HL-60 (cell line): ENCODE results near the gene LRRC1.

Experiments used
- GABPA ChIP-seq: IDR thresholded peaks from 2 replicates; pipeline ENCODE4 v1.6.1; 2012; ENCODE audit warnings: low read depth
- POLR2AphosphoS5 ChIP-seq: IDR thresholded peaks from 2 replicates; pipeline ENCODE4 v1.6.1; 2012; ENCODE audit warnings: low read depth
- TF ChIP-seq, protein P1 (sequence below): IDR thresholded peaks from 2 replicates; pipeline ENCODE4 v1.6.1; 2012; ENCODE audit warnings: low read depth; ENCODE audit not compliant: insufficient replicate concordance
- TF ChIP-seq, protein P2 (sequence below): IDR thresholded peaks from one replicate; pipeline ENCODE4 v1.5.1; 2011; ENCODE audit warnings: low read length, control low read depth, inconsistent platforms; ENCODE audit not compliant: insufficient read depth

- TF ChIP-seq, protein P1, sequence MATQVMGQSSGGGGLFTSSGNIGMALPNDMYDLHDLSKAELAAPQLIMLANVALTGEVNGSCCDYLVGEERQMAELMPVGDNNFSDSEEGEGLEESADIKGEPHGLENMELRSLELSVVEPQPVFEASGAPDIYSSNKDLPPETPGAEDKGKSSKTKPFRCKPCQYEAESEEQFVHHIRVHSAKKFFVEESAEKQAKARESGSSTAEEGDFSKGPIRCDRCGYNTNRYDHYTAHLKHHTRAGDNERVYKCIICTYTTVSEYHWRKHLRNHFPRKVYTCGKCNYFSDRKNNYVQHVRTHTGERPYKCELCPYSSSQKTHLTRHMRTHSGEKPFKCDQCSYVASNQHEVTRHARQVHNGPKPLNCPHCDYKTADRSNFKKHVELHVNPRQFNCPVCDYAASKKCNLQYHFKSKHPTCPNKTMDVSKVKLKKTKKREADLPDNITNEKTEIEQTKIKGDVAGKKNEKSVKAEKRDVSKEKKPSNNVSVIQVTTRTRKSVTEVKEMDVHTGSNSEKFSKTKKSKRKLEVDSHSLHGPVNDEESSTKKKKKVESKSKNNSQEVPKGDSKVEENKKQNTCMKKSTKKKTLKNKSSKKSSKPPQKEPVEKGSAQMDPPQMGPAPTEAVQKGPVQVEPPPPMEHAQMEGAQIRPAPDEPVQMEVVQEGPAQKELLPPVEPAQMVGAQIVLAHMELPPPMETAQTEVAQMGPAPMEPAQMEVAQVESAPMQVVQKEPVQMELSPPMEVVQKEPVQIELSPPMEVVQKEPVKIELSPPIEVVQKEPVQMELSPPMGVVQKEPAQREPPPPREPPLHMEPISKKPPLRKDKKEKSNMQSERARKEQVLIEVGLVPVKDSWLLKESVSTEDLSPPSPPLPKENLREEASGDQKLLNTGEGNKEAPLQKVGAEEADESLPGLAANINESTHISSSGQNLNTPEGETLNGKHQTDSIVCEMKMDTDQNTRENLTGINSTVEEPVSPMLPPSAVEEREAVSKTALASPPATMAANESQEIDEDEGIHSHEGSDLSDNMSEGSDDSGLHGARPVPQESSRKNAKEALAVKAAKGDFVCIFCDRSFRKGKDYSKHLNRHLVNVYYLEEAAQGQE: no peak
- TF ChIP-seq, protein P2, sequence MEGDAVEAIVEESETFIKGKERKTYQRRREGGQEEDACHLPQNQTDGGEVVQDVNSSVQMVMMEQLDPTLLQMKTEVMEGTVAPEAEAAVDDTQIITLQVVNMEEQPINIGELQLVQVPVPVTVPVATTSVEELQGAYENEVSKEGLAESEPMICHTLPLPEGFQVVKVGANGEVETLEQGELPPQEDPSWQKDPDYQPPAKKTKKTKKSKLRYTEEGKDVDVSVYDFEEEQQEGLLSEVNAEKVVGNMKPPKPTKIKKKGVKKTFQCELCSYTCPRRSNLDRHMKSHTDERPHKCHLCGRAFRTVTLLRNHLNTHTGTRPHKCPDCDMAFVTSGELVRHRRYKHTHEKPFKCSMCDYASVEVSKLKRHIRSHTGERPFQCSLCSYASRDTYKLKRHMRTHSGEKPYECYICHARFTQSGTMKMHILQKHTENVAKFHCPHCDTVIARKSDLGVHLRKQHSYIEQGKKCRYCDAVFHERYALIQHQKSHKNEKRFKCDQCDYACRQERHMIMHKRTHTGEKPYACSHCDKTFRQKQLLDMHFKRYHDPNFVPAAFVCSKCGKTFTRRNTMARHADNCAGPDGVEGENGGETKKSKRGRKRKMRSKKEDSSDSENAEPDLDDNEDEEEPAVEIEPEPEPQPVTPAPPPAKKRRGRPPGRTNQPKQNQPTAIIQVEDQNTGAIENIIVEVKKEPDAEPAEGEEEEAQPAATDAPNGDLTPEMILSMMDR: no peak
- TF ChIP-seq POLR2AphosphoS5 (no peak), GABPA (no peak)
These were observed 126.1 kb downstream of the LRRC1 start for GRCh38 chr6:53920881-53921280.
